SH-SY5Y (cell line): ENCODE results near the gene SUGCT.

Source experiments
- GATA2 ChIP-seq: IDR thresholded peaks from 2 replicates; pipeline ENCODE4 v1.6.1; 2011; ENCODE audit warnings: mild to moderate bottlenecking, low read depth, low read length
- GATA3 ChIP-seq: IDR thresholded peaks from 2 replicates; pipeline ENCODE4 v1.6.1; 2011; ENCODE audit warnings: low read depth, mild to moderate bottlenecking, low read length, moderate library complexity

DNA sequence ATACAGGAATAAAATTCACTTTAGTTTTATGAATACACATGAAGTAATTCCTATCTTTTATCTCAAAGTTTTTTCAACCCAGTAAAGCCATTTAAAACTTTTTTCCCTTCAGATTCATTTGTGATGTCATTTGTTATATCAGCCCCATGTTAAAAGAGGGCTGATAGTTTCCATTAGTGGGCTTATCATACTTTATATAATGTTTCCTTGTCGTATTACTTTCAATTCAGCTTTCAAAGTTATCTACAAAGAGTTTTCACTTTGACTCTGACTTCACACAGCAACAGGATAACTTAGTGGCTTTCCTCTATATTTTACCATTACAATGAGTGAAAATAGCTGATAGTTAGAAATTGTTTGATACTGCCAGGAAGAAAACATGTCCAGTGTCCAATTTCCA, 484.8 kb downstream of the SUGCT start:
- TF ChIP-seq GATA3, result no peak
- no peak for TF ChIP-seq GATA2
